HG02943 (cell line): ENCODE results near the gene ZSCAN5A.
A peak's percentile ranks its signal among the peaks of the same experiment; 100 is the strongest.
"Not testable (repeated sequence)": the region's sequence is repeated elsewhere in the genome, so short reads cannot be mapped to it uniquely, and the experiment has no call there.

Experiments
- ATAC-seq: cut with Tn5 transposase; IDR thresholded peaks from one replicate; pipeline ENCODE4 v1.9.1; 2021; ENCODE audit warnings: mild to moderate bottlenecking, low read depth, moderate library complexity; ENCODE audit not compliant: unreplicated experiment

Gene ZSCAN5A

GRCh38 chr19:56314381-56315076 lies at the start of gene ZSCAN5A:
Gene ZSCAN5A, minus strand, starts transcription at chr19:56314839. Its CDS starts 89,793 bp downstream, at chr19:56225046.
- ATAC-seq = peak; percentile 80

GRCh38 chr19:56360841-56361240 lies 46.2 kb upstream of the ZSCAN5A start:
- no peak for ATAC-seq

GRCh38 chr19:56356944-56357343 lies 42.3 kb upstream of the ZSCAN5A start:
- no peak for ATAC-seq

GRCh38 chr19:56355517-56355916 lies 40.9 kb upstream of the ZSCAN5A start:
- no peak for ATAC-seq

GRCh38 chr19:56351208-56351607 lies 36.6 kb upstream of the ZSCAN5A start:
- ATAC-seq = no peak

GRCh38 chr19:56350416-56351045 lies 35.9 kb upstream of the ZSCAN5A start:
- ATAC-seq = no peak

- ATAC-seq = no peak
These were observed 33.7 kb upstream of the ZSCAN5A start for GRCh38 chr19:56348289-56348877.

- ATAC-seq = no peak
These were observed 32.6 kb upstream of the ZSCAN5A start for GRCh38 chr19:56347163-56347778.

GRCh38 chr19:56341948-56342347 lies 27.3 kb upstream of the ZSCAN5A start:
- ATAC-seq = no peak

- not testable (repeated sequence) for ATAC-seq
These were observed 24.4 kb upstream of the ZSCAN5A start for GRCh38 chr19:56339031-56339430.

GRCh38 chr19:56337077-56337476 lies 22.4 kb upstream of the ZSCAN5A start:
- not testable (repeated sequence) for ATAC-seq

- not testable (repeated sequence) for ATAC-seq
These were observed 20.7 kb upstream of the ZSCAN5A start for GRCh38 chr19:56335371-56335770.

- ATAC-seq = no peak
These were observed 18.9 kb upstream of the ZSCAN5A start for GRCh38 chr19:56333506-56333905.

GRCh38 chr19:56332695-56333094 lies 18.1 kb upstream of the ZSCAN5A start:
- ATAC-seq = no peak

- no peak for ATAC-seq
These were observed 9.8 kb upstream of the ZSCAN5A start for GRCh38 chr19:56324436-56324835.

GRCh38 chr19:56321989-56322440 lies 7.4 kb upstream of the ZSCAN5A start:
- no peak for ATAC-seq

GRCh38 chr19:56321254-56321988 lies 6.8 kb upstream of the ZSCAN5A start:
- no peak for ATAC-seq

GRCh38 chr19:56319991-56320390 lies 5.4 kb upstream of the ZSCAN5A start:
- no peak for ATAC-seq

- ATAC-seq = no peak
These were observed 3.1 kb upstream of the ZSCAN5A start for GRCh38 chr19:56317749-56318148.

GRCh38 chr19:56316728-56317127 lies 2.1 kb upstream of the ZSCAN5A start:
- ATAC-seq = no peak
